SK-N-SH (cell line): ENCODE data around the gene TRAM2. TPM values are rescaled to one million over a fixed set of nuclear protein-coding genes. Genes with fewer than 3 reads are reported as not detected.

Experiments used
- CTCF ChIA-PET: fragments of 300-600, 350-600 bp; formaldehyde crosslinking; extraction: SDS; loops from one replicate; lab custom pipeline; 2021; lab: Yijun Ruan, JAX
- POLR2A ChIA-PET: fragments of 350-600 bp; sonication (Branson Sonifier 250); formaldehyde crosslinking; extraction: SDS; loops from one replicate; lab custom pipeline; 2020; ENCODE audit warnings: antibody characterized with exemption, inconsistent platforms; lab: Yijun Ruan, JAX
- DNase-seq: peaks from one replicate; pipeline ENCODE4 v3.0.0; 2012
- H2AFZ ChIP-seq: fragments of 200-600 bp; sonication (generic); 2 replicates; pipeline ENCODE4 v1.8.1; 2016; ENCODE audit warnings: antibody characterized with exemption, mild to moderate bottlenecking, low read depth
- H3F3A ChIP-seq: fragments of 200-600 bp; sonication (generic); replicated peaks from 2 replicates; pipeline ENCODE3; 2016; ENCODE audit warnings: antibody characterized with exemption, mild to moderate bottlenecking; ENCODE audit not compliant: insufficient read depth
- H3K27ac ChIP-seq, 2 experiments: fragments of 200-500 bp in 1 of 2; fragments of 200-600 bp in 1 of 2; sonication (Bioruptor generic) in 1 of 2; sonication (generic), shearing (Covaris generic) in 1 of 2; 2 replicates each; pipeline versions ENCODE4 v1.5.1 to v1.6.1; 2014 to 2016; ENCODE audit warnings: low read depth in 2 of 2, inconsistent platforms in 1 of 2, low read length in 1 of 2, mild to moderate bottlenecking in 1 of 2, mixed read lengths in 1 of 2
- H3K27me3 ChIP-seq: fragments of 200-600 bp; sonication (generic), shearing (Covaris generic); 2 replicates; pipeline ENCODE4 v1.6.1; 2016; ENCODE audit warnings: mixed run types; ENCODE audit not compliant: insufficient read depth
- H3K36me3 ChIP-seq, 2 experiments: fragments of 200-500 bp in 1 of 2; fragments of 200-600 bp in 1 of 2; sonication (Bioruptor generic) in 1 of 2; sonication (generic) in 1 of 2; replicated peaks in 1 of 2; 2 replicates each; pipeline versions ENCODE3 to v1.5.1; 2014 to 2016; ENCODE audit warnings: low read length in 1 of 2, mild to moderate bottlenecking in 1 of 2; ENCODE audit not compliant: insufficient read depth in 2 of 2, control insufficient read depth in 1 of 2
- H3K4me1 ChIP-seq, 2 experiments: fragments of 200-500 bp in 1 of 2; fragments of 200-600 bp in 1 of 2; sonication (Bioruptor generic) in 1 of 2; sonication (generic), shearing (Covaris generic) in 1 of 2; 2 replicates each; pipeline versions ENCODE4 v1.5.1 to v1.6.1; 2014 to 2016; ENCODE audit warnings: low read depth in 1 of 2, low read length in 1 of 2, mixed run types in 1 of 2; ENCODE audit not compliant: insufficient read depth in 2 of 2, control insufficient read depth in 1 of 2
- H3K4me2 ChIP-seq: fragments of 200-600 bp; sonication (generic), shearing (Covaris generic); 2 replicates; pipeline ENCODE4 v1.6.1; 2017; ENCODE audit warnings: mixed run types
- H3K4me3 ChIP-seq, 2 experiments: fragments of 200-500 bp in 1 of 2; fragments of 200-600 bp in 1 of 2; sonication (Bioruptor generic) in 1 of 2; sonication (generic), shearing (Covaris generic) in 1 of 2; 2 replicates each; pipeline versions ENCODE4 v1.5.1 to v1.8.1; 2014 to 2016; ENCODE audit warnings: low read depth in 2 of 2, inconsistent platforms in 1 of 2, low read length in 1 of 2, mild to moderate bottlenecking in 1 of 2, mixed read lengths in 1 of 2, moderate library complexity in 1 of 2
- H3K79me2 ChIP-seq: fragments of 200-600 bp; sonication (generic); 2 replicates; pipeline ENCODE4 v1.8.1; 2017; ENCODE audit warnings: mild to moderate bottlenecking; ENCODE audit not compliant: insufficient read depth
- H3K9ac ChIP-seq: fragments of 200-600 bp; sonication (generic); 2 replicates; pipeline ENCODE4 v1.6.1; 2017; ENCODE audit warnings: mixed run types
- H3K9me2 ChIP-seq: fragments of 200-600 bp; sonication (generic); 2 replicates; pipeline ENCODE4 v1.6.1; 2017; ENCODE audit warnings: mixed run types
- H3K9me3 ChIP-seq: fragments of 200-600 bp; sonication (generic); 2 replicates; pipeline ENCODE4 v1.6.1; 2017; ENCODE audit warnings: mixed run types, mild to moderate bottlenecking, moderate library complexity
- H4K20me1 ChIP-seq: fragments of 200-600 bp; sonication (generic); 2 replicates; pipeline ENCODE4 v1.6.1; 2017; ENCODE audit warnings: mild to moderate bottlenecking, mixed run types; ENCODE audit not compliant: insufficient read depth
- FOXJ3 ChIP-seq: sonication (generic); formaldehyde crosslinking; IDR thresholded peaks from 2 replicates; pipeline ENCODE4 v1.5.1; 2020; ENCODE audit warnings: mild to moderate bottlenecking, missing genetic modification reagents
- GABPA ChIP-seq: IDR thresholded peaks from 2 replicates; pipeline ENCODE4 v1.4.0; 2012; ENCODE audit warnings: low read depth, mild to moderate bottlenecking
- GATA2 ChIP-seq: sonication (generic); formaldehyde crosslinking; IDR thresholded peaks from 2 replicates; pipeline ENCODE4 v1.5.0; 2020; ENCODE audit warnings: mild to moderate bottlenecking, missing genetic modification reagents
- MEF2A ChIP-seq: IDR thresholded peaks from 2 replicates; pipeline ENCODE4 v1.4.0; 2012; ENCODE audit warnings: low read depth, borderline replicate concordance
- NFIC ChIP-seq: IDR thresholded peaks from 2 replicates; pipeline ENCODE4 v1.4.0; 2012; ENCODE audit warnings: borderline replicate concordance
- NRF1 ChIP-seq: IDR thresholded peaks from 2 replicates; pipeline ENCODE4 v1.6.1; 2012; ENCODE audit warnings: low read depth, mild to moderate bottlenecking, low read length
- PBX3 ChIP-seq: IDR thresholded peaks from 2 replicates; pipeline ENCODE4; 2012
- RCOR1 ChIP-seq: fragments of 150-350 bp; IDR thresholded peaks from 2 replicates; pipeline ENCODE4 v1.6.1; 2017; ENCODE audit warnings: antibody characterized with exemption, low read length
- RFX5 ChIP-seq: IDR thresholded peaks from 2 replicates; pipeline ENCODE4 v1.6.1; 2012; ENCODE audit warnings: mild to moderate bottlenecking, improper control_type of control experiment, low read length
- SIN3A ChIP-seq: IDR thresholded peaks from 2 replicates; pipeline ENCODE4 v1.6.1; 2012; ENCODE audit warnings: low read depth, mild to moderate bottlenecking, low read length, moderate library complexity, borderline replicate concordance
- SMC3 ChIP-seq: IDR thresholded peaks from 2 replicates; pipeline ENCODE4 v1.6.1; 2012; ENCODE audit warnings: low read depth, low read length, improper control_type of control experiment
- WGBS: methylation state at CpG from one replicate; pipeline ENCODE4 v1.1.6; 2017; ENCODE audit warnings: low lambda C conversion rate; 5-methylcytosine and 5-hydroxymethylcytosine counted together
- polyA plus RNA-seq, 3 experiments: library from polyadenylated mRNA; depleted of rRNA; stranded (reverse); fragments of >200 nt; gene quantifications; 2 replicates each; pipeline ENCODE4 v1.2.3, GENCODE V29; 2012
- TF ChIP-seq, protein P1 (sequence below): IDR thresholded peaks from 2 replicates; pipeline ENCODE4 v1.6.1; 2012; ENCODE audit warnings: mild to moderate bottlenecking, low read depth, low read length, moderate library complexity
- TF ChIP-seq, protein P2 (sequence below): IDR thresholded peaks from 2 replicates; pipeline ENCODE4 v1.4.0; 2012; ENCODE audit warnings: low read depth, borderline replicate concordance
- TF ChIP-seq, protein P3 (sequence below): IDR thresholded peaks from 2 replicates; pipeline ENCODE4 v1.4.0; 2012; ENCODE audit warnings: low read depth

Gene TRAM2
- polyA plus RNA-seq, 1 of the 3 experiments (the other 2 are of a cell fraction) = 26.4 TPM

- peaks cover 71% of the 10 kb centered on the region for H3K79me2 ChIP-seq
- WGBS = 93% methylated on average over 4 of the region's 4 CpGs
These were observed 57.2 kb downstream of the TRAM2 start for GRCh38 chr6:52519618-52520017.

More at GRCh38 chr6:52519618-52520017, 57.2 kb downstream of the TRAM2 start:
- H3K9me2 ChIP-seq = no peaks in the 10 kb centered on the region
- no peak for TF ChIP-seq SMC3
- no peak for TF ChIP-seq NRF1
- no peak for TF ChIP-seq NFIC
- TF ChIP-seq FOXJ3 (CRISPR knock-in tag) = no peak
- no peak for TF ChIP-seq PBX3
- TF ChIP-seq, protein P1, sequence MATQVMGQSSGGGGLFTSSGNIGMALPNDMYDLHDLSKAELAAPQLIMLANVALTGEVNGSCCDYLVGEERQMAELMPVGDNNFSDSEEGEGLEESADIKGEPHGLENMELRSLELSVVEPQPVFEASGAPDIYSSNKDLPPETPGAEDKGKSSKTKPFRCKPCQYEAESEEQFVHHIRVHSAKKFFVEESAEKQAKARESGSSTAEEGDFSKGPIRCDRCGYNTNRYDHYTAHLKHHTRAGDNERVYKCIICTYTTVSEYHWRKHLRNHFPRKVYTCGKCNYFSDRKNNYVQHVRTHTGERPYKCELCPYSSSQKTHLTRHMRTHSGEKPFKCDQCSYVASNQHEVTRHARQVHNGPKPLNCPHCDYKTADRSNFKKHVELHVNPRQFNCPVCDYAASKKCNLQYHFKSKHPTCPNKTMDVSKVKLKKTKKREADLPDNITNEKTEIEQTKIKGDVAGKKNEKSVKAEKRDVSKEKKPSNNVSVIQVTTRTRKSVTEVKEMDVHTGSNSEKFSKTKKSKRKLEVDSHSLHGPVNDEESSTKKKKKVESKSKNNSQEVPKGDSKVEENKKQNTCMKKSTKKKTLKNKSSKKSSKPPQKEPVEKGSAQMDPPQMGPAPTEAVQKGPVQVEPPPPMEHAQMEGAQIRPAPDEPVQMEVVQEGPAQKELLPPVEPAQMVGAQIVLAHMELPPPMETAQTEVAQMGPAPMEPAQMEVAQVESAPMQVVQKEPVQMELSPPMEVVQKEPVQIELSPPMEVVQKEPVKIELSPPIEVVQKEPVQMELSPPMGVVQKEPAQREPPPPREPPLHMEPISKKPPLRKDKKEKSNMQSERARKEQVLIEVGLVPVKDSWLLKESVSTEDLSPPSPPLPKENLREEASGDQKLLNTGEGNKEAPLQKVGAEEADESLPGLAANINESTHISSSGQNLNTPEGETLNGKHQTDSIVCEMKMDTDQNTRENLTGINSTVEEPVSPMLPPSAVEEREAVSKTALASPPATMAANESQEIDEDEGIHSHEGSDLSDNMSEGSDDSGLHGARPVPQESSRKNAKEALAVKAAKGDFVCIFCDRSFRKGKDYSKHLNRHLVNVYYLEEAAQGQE = no peak
- TF ChIP-seq GABPA = no peak
- no peak for TF ChIP-seq SIN3A
- TF ChIP-seq RFX5 = no peak
- TF ChIP-seq RCOR1 = no peak
- no peak for TF ChIP-seq GATA2 (CRISPR knock-in tag)
- TF ChIP-seq, protein P2, sequence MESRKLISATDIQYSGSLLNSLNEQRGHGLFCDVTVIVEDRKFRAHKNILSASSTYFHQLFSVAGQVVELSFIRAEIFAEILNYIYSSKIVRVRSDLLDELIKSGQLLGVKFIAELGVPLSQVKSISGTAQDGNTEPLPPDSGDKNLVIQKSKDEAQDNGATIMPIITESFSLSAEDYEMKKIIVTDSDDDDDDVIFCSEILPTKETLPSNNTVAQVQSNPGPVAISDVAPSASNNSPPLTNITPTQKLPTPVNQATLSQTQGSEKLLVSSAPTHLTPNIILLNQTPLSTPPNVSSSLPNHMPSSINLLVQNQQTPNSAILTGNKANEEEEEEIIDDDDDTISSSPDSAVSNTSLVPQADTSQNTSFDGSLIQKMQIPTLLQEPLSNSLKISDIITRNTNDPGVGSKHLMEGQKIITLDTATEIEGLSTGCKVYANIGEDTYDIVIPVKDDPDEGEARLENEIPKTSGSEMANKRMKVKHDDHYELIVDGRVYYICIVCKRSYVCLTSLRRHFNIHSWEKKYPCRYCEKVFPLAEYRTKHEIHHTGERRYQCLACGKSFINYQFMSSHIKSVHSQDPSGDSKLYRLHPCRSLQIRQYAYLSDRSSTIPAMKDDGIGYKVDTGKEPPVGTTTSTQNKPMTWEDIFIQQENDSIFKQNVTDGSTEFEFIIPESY = no peak
- TF ChIP-seq MEF2A = no peak
- TF ChIP-seq, protein P3, sequence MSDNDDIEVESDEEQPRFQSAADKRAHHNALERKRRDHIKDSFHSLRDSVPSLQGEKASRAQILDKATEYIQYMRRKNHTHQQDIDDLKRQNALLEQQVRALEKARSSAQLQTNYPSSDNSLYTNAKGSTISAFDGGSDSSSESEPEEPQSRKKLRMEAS = no peak
- CTCF ChIA-PET = interaction anchor here (1.1 kb wide), 1 partner anchor 61 kb away, joined by 3 read pairs; no protein-coding TSS in a partner anchor
- DNase-seq = no peak
- POLR2A ChIA-PET = no interaction called here
- peaks cover 44 to 55% of the 10 kb centered on the region in 2 experiments for H3K4me1 ChIP-seq
- no peak overlapping the region for H3K27ac ChIP-seq
- no peak overlapping the region for H3K4me3 ChIP-seq
- no peaks in the 10 kb centered on the region for H3K27me3 ChIP-seq
- H3K36me3 ChIP-seq = peaks cover 28 to 36% of the 10 kb centered on the region in 2 experiments
- H3K9me3 ChIP-seq = no peaks in the 10 kb centered on the region
- no peak overlapping the region for H3K9ac ChIP-seq
- peaks cover 36% of the 10 kb centered on the region for H3F3A ChIP-seq
- H2AFZ ChIP-seq = no peak overlapping the region
- no peak overlapping the region for H3K4me2 ChIP-seq
- no peaks in the 10 kb centered on the region for H4K20me1 ChIP-seq
